ENCODE results near the gene BANF2. TPM values are rescaled to one million over a fixed set of nuclear protein-coding genes. Genes with fewer than 3 reads are reported as not detected.

BANF2 gene
- total and polyA plus RNA-seq, 2 of the 8 experiments (the other 6 are each of a cell fraction or from before 2014, with no cell fraction given): not detected

GRCh38 chr20:17748279-17748678, 48.5 kb downstream of the BANF2 start (continued):
- no peak for TF ChIP-seq MAFK (IDR thresholded peaks at IDR 0.05; ENCODE audit: low read depth, low read length)
